Caki2 (cell line): ENCODE results near the gene PCDHGA1. TPM values are rescaled to one million over a fixed set of nuclear protein-coding genes. Genes with fewer than 3 reads are reported as not detected.

Experiments
- DNase-seq: peaks from one replicate; pipeline ENCODE4 v3.0.0-alpha.2; 2015; ENCODE audit warnings: low read depth
- in situ Hi-C: cut with HindIII; loops from 2 replicates; pipeline ENCODE4 v1.10.0; 2016; ENCODE audit warnings: low sequenced_read_pairs, low pct_unique_long_range_greater_than_20kb, mixed read lengths
- total RNA-seq: library from RNA; depleted of rRNA; stranded (reverse); fragments of >200 nt; shearing (Covaris generic); gene quantifications from 2 replicates; pipeline ENCODE4 v1.2.3, GENCODE V29; 2014; ENCODE audit warnings: low replicate concordance; rRNA removed

The PCDHGA1 gene
- total RNA-seq, 1 experiment from 2014 or later = 0.07 TPM

DNA sequence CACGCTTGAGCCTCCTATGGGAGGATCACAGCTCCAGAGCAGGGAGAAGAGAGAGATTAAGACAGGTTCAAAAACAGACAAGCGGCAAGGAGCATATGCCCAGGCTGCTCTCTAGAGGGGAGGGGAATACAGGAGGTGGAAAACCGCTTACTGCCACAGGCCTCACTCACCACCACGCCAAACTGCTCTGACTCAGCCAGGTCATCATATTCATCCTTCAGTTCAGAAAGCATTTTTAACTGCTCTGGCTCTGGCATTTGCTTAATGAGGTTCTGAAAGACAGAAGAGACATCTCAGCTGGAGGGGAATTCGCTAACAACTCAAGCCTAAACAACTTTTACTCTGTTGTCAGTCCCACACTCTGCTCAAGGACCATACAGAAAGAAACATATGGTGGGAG lies 198.7 kb downstream of the PCDHGA1 start:
- no peak for DNase-seq
- in situ Hi-C loops = no loop called here

DNA sequence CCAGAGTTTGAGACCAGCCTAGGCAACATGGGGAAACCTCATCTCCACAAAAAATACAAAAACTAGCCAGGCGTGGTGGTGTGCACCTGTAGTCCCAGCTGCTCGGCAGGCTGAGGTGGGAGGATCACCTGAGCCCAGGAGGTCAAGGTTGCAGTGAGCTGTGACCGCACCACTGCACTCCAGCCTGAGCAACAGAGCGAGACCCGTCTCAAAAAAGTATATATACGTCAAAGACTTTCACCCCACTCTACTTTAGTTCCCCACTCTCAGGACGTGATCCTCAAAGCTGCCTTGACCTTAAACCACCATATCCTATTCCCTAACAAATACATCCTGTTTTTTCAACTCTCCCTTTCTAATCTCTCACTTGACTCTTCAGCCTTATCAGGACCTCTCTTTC lies 199.6 kb downstream of the PCDHGA1 start:
- in situ Hi-C loops = no loop called here
- DNase-seq = no peak

DNA sequence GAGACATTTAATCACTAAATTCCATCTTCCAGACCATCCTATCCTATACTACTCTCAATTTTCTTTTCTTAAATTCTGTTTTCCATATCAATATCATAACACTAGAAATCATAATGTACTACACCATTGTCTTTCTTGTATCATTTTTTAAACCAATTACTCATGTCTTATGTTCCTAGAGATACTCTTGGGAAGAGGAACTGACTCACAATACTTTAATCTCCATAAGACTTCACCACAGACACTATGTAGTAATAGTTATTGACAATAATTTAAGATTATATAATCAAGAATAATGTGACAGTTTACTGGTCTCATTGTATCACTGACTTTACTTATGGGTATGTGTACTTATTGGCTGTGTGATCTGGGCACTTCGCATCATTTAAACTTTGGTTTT lies 202.4 kb downstream of the PCDHGA1 start:
- in situ Hi-C loops = no loop called here
- DNase-seq = no peak

DNA sequence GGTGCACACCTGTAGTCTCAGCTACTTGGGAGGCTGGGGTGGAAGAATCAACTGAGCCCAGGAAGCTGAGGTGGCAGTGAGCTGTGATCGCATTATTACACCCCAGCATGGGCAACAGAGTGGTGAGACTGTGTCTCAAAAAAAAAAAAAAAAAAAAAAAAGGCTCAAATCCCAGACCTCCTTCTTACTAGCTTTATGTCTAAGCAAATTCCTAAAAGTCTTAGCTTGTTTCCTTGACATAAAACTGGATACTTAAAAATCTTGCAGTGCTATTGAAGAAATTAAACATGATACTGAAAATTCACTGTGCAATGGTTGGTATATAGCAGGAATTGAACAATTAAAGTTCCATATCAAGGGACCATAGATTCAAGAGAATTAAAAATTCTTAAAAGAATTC lies 203.6 kb downstream of the PCDHGA1 start:
- DNase-seq = no peak
- in situ Hi-C loops = no loop called here

DNA sequence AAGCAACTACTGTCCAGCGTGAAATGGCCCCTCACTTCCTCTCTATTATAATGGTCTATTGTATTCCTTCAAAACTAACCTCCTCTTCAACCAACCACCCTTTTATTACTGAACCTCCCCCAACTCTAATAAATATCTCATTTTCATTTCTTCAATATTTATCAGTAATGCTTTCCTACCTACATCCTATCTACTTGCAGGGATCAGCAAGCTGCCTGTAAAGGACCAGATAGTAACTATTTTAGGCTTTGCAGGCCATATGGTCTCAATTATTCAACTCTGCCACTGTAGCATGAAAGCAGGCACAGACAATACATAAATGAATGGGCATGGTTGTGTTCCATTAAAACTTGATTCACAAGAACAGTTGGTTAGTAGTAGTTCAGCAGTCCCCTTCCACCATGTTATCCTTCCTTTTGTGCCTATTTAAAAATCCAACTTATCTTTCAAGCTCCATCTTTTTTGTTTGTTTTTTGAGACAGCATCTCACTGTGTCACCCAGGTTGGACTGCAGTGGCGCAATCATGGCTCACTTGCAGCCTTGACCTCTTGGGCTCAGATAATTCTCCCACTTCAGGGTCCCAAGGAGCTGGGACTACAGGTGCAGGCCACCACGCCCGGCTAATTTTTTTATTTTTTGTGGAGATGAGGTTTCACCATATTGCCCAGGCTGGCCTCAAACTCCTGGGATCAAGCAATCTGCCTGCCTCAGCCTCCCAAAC lies 204.3 kb downstream of the PCDHGA1 start:
- DNase-seq = no peak
- in situ Hi-C loops = no loop called here

DNA sequence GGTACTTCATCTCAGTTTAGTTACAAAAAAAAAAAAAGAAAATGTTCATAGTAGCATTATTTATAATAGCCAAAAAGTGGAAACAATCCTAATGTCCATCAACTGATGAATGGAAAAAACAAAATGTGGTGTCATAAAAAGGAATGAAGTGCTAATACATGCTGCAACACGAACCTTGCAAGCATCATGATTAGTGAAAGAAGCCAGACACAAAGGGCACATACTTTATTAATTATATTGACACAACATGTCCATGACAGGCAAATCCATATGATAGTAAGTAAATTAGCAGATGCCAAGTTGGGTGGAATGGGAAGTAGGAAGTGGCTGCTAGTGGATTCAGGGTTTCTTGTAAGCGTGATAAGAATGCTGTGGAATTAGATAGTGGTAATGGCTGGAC lies 212.7 kb downstream of the PCDHGA1 start:
- no peak for DNase-seq
- in situ Hi-C loops = no loop called here

GRCh38 chr5:141547488-141547887 lies 217.2 kb downstream of the PCDHGA1 start:
- DNase-seq = peak; percentile 26
- in situ Hi-C loops = no loop called here

DNA sequence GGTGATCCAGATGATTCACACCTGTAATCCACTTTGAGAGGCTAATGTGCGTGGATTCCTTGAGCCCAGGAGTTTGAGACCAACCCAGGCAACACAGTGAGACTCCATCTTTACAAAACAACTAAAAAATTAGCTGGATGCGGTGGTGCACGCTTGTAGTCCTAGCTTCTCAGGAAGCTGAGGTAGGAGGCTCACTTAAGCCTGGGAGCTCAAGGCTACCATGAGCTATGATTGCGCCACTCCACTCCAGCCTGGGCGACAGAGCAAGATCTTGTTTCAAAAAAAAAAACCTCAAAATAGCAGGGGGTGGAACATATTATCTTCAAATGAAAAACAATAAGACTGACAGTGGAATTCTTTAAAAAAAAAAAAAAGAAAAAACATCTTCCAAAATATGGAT lies 217.6 kb downstream of the PCDHGA1 start:
- in situ Hi-C loops = no loop called here
- DNase-seq = no peak

DNA sequence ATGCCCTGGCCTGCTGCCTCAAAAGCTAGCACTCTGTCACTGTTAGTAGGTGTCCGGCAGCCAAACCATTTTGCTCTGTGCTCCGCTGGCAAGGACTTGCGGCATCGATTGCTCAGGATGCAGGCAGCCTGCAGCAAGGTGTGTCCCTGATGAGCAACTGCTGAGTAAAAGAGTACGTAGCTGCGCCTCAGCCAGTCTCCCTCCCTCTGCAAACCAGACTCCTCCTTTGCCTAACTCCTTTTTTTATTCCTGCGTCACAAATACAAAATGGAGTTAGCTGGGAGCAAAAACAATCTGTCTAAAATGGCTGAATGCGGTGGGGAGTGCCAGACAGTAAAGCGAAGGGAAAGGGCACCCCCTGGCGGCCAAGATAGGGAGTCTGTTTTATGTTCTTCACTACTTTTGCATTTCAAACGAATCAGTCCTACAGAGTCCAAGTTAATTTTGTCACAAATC lies 227.4 kb downstream of the PCDHGA1 start:
- DNase-seq = peak; percentile 98
- in situ Hi-C loops = no loop called here

DNA sequence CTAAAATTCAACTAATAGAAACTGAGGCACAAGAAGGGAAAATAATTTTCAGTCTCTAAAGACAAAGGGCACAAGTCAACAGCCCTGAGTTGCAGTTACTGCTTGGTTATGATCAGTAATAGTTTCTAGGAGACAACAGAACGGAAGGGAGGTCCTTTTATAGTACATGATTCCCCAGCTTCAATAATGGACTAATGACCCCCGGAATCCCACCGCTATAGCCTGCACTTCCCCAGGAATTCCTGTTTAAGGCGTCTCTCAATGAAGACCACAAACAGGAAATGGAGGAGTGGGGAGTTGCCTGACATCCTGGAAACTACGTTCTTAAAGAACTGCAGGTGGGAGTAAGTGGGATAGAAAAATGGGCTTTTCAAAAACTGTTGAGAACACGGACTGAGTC lies 227.8 kb downstream of the PCDHGA1 start:
- DNase-seq = no peak
- in situ Hi-C loops = no loop called here

GRCh38 chr5:141559461-141559860 lies 229.1 kb downstream of the PCDHGA1 start:
- in situ Hi-C loops = no loop called here

GRCh38 chr5:141560151-141560550 lies 229.8 kb downstream of the PCDHGA1 start:
- no peak for DNase-seq
- in situ Hi-C loops = no loop called here

More at GRCh38 chr5:141559461-141559860, 229.1 kb downstream of the PCDHGA1 start:
- DNase-seq = no peak

DNA sequence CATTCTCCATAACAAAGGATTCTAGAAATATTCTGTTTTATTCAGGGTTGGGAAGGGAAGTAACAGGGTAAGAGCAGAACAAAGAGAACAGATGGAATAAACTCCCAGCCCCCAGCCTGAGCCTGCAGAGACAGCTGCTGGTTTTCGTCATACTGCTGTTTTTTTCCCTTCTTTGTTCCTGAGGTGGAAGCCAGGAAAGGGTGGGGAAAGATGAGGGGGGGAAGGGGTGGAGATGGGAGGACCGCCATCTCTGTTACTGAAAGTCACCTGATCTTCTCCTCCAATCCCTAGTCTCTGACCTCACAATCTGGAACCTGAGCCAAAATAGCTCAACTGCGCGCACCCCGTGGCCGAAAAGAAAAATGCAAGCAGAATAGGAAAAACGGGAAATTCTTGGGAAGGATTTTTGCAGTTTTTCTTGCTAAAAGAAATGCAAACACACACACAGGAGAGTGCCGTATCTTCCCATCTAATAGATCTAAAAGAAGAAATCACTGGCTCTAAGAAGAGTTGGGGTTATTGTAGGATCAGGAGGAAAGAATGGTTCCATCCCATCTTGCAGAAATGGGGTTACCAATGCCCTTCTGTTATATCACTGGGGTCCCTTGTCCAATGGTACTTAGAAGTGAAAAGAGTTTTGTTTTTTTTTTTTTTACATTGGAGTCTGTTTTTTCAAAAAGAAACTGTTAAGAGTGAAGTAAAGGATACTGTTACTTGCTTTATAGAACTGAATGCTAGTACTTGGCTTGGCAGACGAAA lies 230.6 kb downstream of the PCDHGA1 start:
- in situ Hi-C loops = no loop called here
- DNase-seq = peak; percentile 93

Other genes starting within 250 kb of the PCDHGA1 start
- not detected in 2 replicates for gene PCDHB2, start 235.9 kb upstream of the PCDHGA1 start, total RNA-seq
- not detected in 2 replicates for gene PCDHB3, start 230.0 kb upstream of the PCDHGA1 start, total RNA-seq
- gene PCDHB4, start 208.7 kb upstream of the PCDHGA1 start, total RNA-seq = not detected in 2 replicates
- gene PCDHB5, start 195.3 kb upstream of the PCDHGA1 start, total RNA-seq = 13.9 and 17.1 TPM in 2 replicates
- not detected in 2 replicates for gene PCDHB6, start 180.5 kb upstream of the PCDHGA1 start, total RNA-seq
- 0.90 and 1.2 TPM in 2 replicates for gene PCDHB7, start 157.9 kb upstream of the PCDHGA1 start, total RNA-seq
- gene PCDHB8, start 152.7 kb upstream of the PCDHGA1 start, total RNA-seq = not detected in 2 replicates
- gene PCDHB16, start 148.1 kb upstream of the PCDHGA1 start, total RNA-seq = 3.1 and 4.1 TPM in 2 replicates
- 1.1 and 1.6 TPM in 2 replicates for gene PCDHB9, start 143.4 kb upstream of the PCDHGA1 start, total RNA-seq
- gene PCDHB10, start 138.2 kb upstream of the PCDHGA1 start, total RNA-seq = 0.41 and 1.2 TPM in 2 replicates
- gene PCDHB11, start 130.9 kb upstream of the PCDHGA1 start, total RNA-seq = 0.61 TPM in 1 of 2 replicates, not detected in the other
- gene PCDHB12, start 121.8 kb upstream of the PCDHGA1 start, total RNA-seq = 0.35 TPM in 1 of 2 replicates, not detected in the other
- 0.44 and 0.93 TPM in 2 replicates for gene PCDHB13, start 116.6 kb upstream of the PCDHGA1 start, total RNA-seq
- 0.29 and 7.7 TPM in 2 replicates for gene PCDHB14, start 107.2 kb upstream of the PCDHGA1 start, total RNA-seq
- gene PCDHB15, start 85.1 kb upstream of the PCDHGA1 start, total RNA-seq = not detected in 2 replicates
- gene SLC25A2, start 26.5 kb upstream of the PCDHGA1 start, total RNA-seq = not detected in 2 replicates
- gene TAF7, start 9.7 kb upstream of the PCDHGA1 start, total RNA-seq = 103 and 109 TPM in 2 replicates
- not detected in 2 replicates for gene PCDHGA2, start 8.2 kb downstream of the PCDHGA1 start, total RNA-seq
- not detected in 2 replicates for gene PCDHGA3, start 13.3 kb downstream of the PCDHGA1 start, total RNA-seq
- gene PCDHGB1, start 19.6 kb downstream of the PCDHGA1 start, total RNA-seq = 0.06 TPM in 1 of 2 replicates, not detected in the other
- gene PCDHGA4, start 24.5 kb downstream of the PCDHGA1 start, total RNA-seq = not detected in 2 replicates
- 0.34 TPM in 1 of 2 replicates, not detected in the other for gene PCDHGB2, start 29.5 kb downstream of the PCDHGA1 start, total RNA-seq
- gene PCDHGA5, start 33.6 kb downstream of the PCDHGA1 start, total RNA-seq = 0.24 TPM in 1 of 2 replicates, not detected in the other
- gene PCDHGB3, start 39.7 kb downstream of the PCDHGA1 start, total RNA-seq = not detected in 2 replicates
- gene PCDHGA6, start 43.4 kb downstream of the PCDHGA1 start, total RNA-seq = 1.6 TPM in 1 of 2 replicates, not detected in the other
- not detected in 2 replicates for gene PCDHGA7, start 52.2 kb downstream of the PCDHGA1 start, total RNA-seq
- not detected in 2 replicates for gene PCDHGB4, start 57.2 kb downstream of the PCDHGA1 start, total RNA-seq
- gene PCDHGA8, start 62.1 kb downstream of the PCDHGA1 start, total RNA-seq = not detected in 2 replicates
- not detected in 2 replicates for gene PCDHGB5, start 67.4 kb downstream of the PCDHGA1 start, total RNA-seq
- not detected in 2 replicates for gene PCDHGA9, start 72.3 kb downstream of the PCDHGA1 start, total RNA-seq
- 0.75 and 1.3 TPM in 2 replicates for gene PCDHGB6, start 77.5 kb downstream of the PCDHGA1 start, total RNA-seq
- gene PCDHGA10, start 82.5 kb downstream of the PCDHGA1 start, total RNA-seq = 0.14 TPM in 1 of 2 replicates, not detected in the other
- gene PCDHGB7, start 87.2 kb downstream of the PCDHGA1 start, total RNA-seq = 0.03 and 0.64 TPM in 2 replicates
- gene PCDHGA11, start 90.5 kb downstream of the PCDHGA1 start, total RNA-seq = not detected in 2 replicates
- not detected in 2 replicates for gene PCDHGA12, start 100.0 kb downstream of the PCDHGA1 start, total RNA-seq
- gene PCDHGC3, start 145.5 kb downstream of the PCDHGA1 start, total RNA-seq = 15.4 and 27.2 TPM in 2 replicates
- gene PCDHGC4, start 154.5 kb downstream of the PCDHGA1 start, total RNA-seq = not detected in 2 replicates
- gene PCDHGC5, start 158.6 kb downstream of the PCDHGA1 start, total RNA-seq = not detected in 2 replicates